HepG2 (cell line): Measurements from ENCODE around the gene CSNK1D. TPM values are rescaled to one million over a fixed set of nuclear protein-coding genes. Genes with fewer than 3 reads are reported as not detected.

Experiments
- HDAC2 ChIP-seq: sonication (generic); formaldehyde crosslinking; IDR thresholded peaks from 2 replicates; pipeline ENCODE4 v1.4.0; 2020; ENCODE audit warnings: missing genetic modification reagents
- HNRNPLL ChIP-seq: fragments of 200-400 bp; formaldehyde crosslinking; IDR thresholded peaks from 2 replicates; pipeline ENCODE4 v1.6.1; 2017; ENCODE audit warnings: mild to moderate bottlenecking, low read depth, low read length; ENCODE audit not compliant: poor library complexity, severe bottlenecking
- IRF1 ChIP-seq: sonication (generic); formaldehyde crosslinking; IDR thresholded peaks from 2 replicates; pipeline ENCODE4 v1.4.0; 2020; ENCODE audit warnings: low read depth, mild to moderate bottlenecking, missing genetic modification reagents
- NFATC3 ChIP-seq: sonication (generic); formaldehyde crosslinking; IDR thresholded peaks from 2 replicates; pipeline ENCODE4 v1.5.1; 2020; ENCODE audit warnings: mild to moderate bottlenecking, missing genetic modification reagents
- NFE2 ChIP-seq: sonication (generic); formaldehyde crosslinking; IDR thresholded peaks from 2 replicates; pipeline ENCODE4 v1.4.0; 2020; ENCODE audit warnings: missing genetic modification reagents
- NFIB ChIP-seq: sonication (generic); formaldehyde crosslinking; IDR thresholded peaks from 2 replicates; pipeline ENCODE4 v1.9.0; 2021; ENCODE audit warnings: missing genetic modification reagents, mild to moderate bottlenecking, borderline replicate concordance
- RFX1 ChIP-seq: fragments of 450-650 bp; IDR thresholded peaks from 2 replicates; pipeline ENCODE4 v1.6.1; 2017
- TAF1 ChIP-seq: sonication (generic); formaldehyde crosslinking; IDR thresholded peaks from 2 replicates; pipeline ENCODE4 v1.4.0; 2020; ENCODE audit warnings: missing genetic modification reagents
- ZFP41 ChIP-seq: sonication (generic); formaldehyde crosslinking; IDR thresholded peaks from 2 replicates; pipeline ENCODE4 v1.4.0; 2020; ENCODE audit warnings: mild to moderate bottlenecking, missing genetic modification reagents, borderline replicate concordance
- ZFY ChIP-seq: sonication (generic); formaldehyde crosslinking; IDR thresholded peaks from 2 replicates; pipeline ENCODE4 v1.4.0; 2020; ENCODE audit warnings: missing genetic modification reagents
- ZNF230 ChIP-seq: sonication (generic); formaldehyde crosslinking; IDR thresholded peaks from 2 replicates; pipeline ENCODE4 v1.4.0; 2020; ENCODE audit warnings: mild to moderate bottlenecking, missing genetic modification reagents
- ZNF337 ChIP-seq: sonication (generic); formaldehyde crosslinking; IDR thresholded peaks from 2 replicates; pipeline ENCODE4 v1.5.1; 2020; ENCODE audit warnings: missing genetic modification reagents, low read depth, mild to moderate bottlenecking, borderline replicate concordance
- ZNF556 ChIP-seq: sonication (generic); formaldehyde crosslinking; IDR thresholded peaks from 2 replicates; pipeline ENCODE4 v1.4.0; 2020; ENCODE audit warnings: mild to moderate bottlenecking, missing genetic modification reagents, borderline replicate concordance
- ZNF572 ChIP-seq: sonication (generic); formaldehyde crosslinking; IDR thresholded peaks from 2 replicates; pipeline ENCODE4 v1.5.1; 2020; ENCODE audit warnings: mild to moderate bottlenecking, missing genetic modification reagents
- polyA plus RNA-seq, 8 experiments: library from polyadenylated mRNA; depleted of rRNA in 3 of 8; stranded (reverse) in 7 of 8; unstranded in 1 of 8; fragments of >200 nt; fragmentation: Illumina TruSeq in 4 of 8; extraction: Trizol in 4 of 8; gene quantifications; 2 replicates each; pipeline versions ENCODE4 v1.2.1 to v1.2.3, GENCODE V29; 2011 to 2016; ENCODE audit warnings: low read depth in 4 of 8, missing spikeins in 1 of 8, mixed read lengths in 1 of 8; ENCODE audit not compliant: insufficient read depth in 1 of 8
- total RNA-seq, 5 experiments: library from RNA; depleted of rRNA; stranded (reverse); fragments of >200 nt; fragmentation: Illumina TruSeq; extraction: Trizol; gene quantifications; 2 replicates each; pipeline ENCODE4 v1.2.3, GENCODE V29; 2016; ENCODE audit warnings: low read depth in 1 of 5
- TF ChIP-seq, protein P1 (sequence below): sonication (generic); formaldehyde crosslinking; IDR thresholded peaks from 2 replicates; pipeline ENCODE4 v1.4.0; 2020; ENCODE audit warnings: mild to moderate bottlenecking, missing genetic modification reagents
- TF ChIP-seq, protein P2 (sequence below): IDR thresholded peaks from 2 replicates; pipeline ENCODE4 v1.6.1; 2012; ENCODE audit warnings: low read length, improper control_type of control experiment
- TF ChIP-seq, protein P3 (sequence below): sonication (generic); formaldehyde crosslinking; IDR thresholded peaks from 2 replicates; pipeline ENCODE4 v1.5.0; 2020; ENCODE audit warnings: missing genetic modification reagents

The CSNK1D gene
- total and polyA plus RNA-seq, 2 of the 13 experiments (the other 11 are each of a cell fraction or from before 2014, with no cell fraction given): 31.5 to 128 TPM

DNA sequence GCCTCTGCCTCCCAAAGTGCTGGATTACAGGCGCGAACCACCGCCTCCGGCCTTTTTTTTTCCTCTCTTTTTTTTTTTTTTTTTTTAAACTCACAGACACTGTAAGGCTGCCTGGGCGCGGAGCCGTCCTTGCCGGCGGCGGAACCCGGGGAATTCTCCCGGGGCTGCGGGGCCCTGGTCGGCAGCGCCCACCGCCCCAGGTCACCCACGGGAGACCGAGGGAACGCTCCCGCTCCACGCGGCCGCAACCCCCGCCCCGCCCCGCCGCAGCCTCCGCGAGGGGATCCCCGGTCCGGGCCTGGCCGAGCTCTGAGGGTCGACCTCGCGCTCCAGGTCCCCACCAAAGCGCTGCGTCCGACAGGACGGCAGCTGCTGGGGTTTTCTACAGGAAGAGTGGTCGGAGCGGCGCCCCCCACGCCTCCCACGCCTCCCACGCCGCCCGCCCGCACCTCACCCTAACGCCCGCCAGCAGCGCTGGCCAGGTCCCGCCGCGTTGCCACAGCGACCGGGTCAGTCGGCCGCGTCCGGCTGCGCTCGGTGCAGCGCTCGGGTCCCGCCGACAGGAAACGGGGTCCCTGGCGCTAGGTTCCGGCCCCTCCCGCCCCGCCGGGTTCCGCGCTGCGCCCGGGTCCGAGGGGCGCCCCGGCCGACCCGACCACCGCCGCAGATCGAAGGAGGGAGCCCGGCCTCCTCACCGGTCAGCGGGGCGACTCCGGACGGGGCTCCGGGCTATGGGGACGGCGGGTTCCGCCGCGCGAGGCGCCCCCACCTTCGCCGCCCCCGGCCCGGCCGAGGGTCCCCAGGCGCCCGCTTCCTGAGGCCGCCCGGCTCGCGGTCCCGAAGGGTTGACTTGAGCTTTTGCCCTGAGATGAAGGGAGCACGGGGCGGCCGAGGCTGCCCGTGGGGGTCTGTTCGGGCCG lies 60.9 kb downstream of the CSNK1D start, which contains the start of gene CCDC57 (continued):
- TF ChIP-seq HNRNPLL (peak; percentile 98), NFIB (CRISPR knock-in tag) (no peak), NFE2 (no peak), ZFY (CRISPR knock-in tag) (peak; percentile 94), TAF1 (CRISPR knock-in tag) (peak; percentile 72), ZFP41 (CRISPR knock-in tag) (0 out of 2 replicates have a peak, but pooled peaks have one; percentile 14), ZNF230 (CRISPR knock-in tag) (peak; percentile 25; the same call in 1 of the 2 replicates), ZNF572 (no peak), IRF1 (peak; percentile 17; the same call in 1 of the 2 replicates), ZNF337 (CRISPR knock-in tag) (no peak), ZNF556 (CRISPR knock-in tag) (peak; percentile 66; the same call in 1 of the 2 replicates), RFX1 (peak; percentile 94), NFATC3 (no peak), HDAC2 (CRISPR knock-in tag) (peak; percentile 47; the same call in 1 of the 2 replicates)
- TF ChIP-seq, protein P1, sequence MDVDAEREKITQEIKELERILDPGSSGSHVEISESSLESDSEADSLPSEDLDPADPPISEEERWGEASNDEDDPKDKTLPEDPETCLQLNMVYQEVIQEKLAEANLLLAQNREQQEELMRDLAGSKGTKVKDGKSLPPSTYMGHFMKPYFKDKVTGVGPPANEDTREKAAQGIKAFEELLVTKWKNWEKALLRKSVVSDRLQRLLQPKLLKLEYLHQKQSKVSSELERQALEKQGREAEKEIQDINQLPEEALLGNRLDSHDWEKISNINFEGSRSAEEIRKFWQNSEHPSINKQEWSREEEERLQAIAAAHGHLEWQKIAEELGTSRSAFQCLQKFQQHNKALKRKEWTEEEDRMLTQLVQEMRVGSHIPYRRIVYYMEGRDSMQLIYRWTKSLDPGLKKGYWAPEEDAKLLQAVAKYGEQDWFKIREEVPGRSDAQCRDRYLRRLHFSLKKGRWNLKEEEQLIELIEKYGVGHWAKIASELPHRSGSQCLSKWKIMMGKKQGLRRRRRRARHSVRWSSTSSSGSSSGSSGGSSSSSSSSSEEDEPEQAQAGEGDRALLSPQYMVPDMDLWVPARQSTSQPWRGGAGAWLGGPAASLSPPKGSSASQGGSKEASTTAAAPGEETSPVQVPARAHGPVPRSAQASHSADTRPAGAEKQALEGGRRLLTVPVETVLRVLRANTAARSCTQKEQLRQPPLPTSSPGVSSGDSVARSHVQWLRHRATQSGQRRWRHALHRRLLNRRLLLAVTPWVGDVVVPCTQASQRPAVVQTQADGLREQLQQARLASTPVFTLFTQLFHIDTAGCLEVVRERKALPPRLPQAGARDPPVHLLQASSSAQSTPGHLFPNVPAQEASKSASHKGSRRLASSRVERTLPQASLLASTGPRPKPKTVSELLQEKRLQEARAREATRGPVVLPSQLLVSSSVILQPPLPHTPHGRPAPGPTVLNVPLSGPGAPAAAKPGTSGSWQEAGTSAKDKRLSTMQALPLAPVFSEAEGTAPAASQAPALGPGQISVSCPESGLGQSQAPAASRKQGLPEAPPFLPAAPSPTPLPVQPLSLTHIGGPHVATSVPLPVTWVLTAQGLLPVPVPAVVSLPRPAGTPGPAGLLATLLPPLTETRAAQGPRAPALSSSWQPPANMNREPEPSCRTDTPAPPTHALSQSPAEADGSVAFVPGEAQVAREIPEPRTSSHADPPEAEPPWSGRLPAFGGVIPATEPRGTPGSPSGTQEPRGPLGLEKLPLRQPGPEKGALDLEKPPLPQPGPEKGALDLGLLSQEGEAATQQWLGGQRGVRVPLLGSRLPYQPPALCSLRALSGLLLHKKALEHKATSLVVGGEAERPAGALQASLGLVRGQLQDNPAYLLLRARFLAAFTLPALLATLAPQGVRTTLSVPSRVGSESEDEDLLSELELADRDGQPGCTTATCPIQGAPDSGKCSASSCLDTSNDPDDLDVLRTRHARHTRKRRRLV (CRISPR knock-in tag): no peak
- TF ChIP-seq, protein P2, sequence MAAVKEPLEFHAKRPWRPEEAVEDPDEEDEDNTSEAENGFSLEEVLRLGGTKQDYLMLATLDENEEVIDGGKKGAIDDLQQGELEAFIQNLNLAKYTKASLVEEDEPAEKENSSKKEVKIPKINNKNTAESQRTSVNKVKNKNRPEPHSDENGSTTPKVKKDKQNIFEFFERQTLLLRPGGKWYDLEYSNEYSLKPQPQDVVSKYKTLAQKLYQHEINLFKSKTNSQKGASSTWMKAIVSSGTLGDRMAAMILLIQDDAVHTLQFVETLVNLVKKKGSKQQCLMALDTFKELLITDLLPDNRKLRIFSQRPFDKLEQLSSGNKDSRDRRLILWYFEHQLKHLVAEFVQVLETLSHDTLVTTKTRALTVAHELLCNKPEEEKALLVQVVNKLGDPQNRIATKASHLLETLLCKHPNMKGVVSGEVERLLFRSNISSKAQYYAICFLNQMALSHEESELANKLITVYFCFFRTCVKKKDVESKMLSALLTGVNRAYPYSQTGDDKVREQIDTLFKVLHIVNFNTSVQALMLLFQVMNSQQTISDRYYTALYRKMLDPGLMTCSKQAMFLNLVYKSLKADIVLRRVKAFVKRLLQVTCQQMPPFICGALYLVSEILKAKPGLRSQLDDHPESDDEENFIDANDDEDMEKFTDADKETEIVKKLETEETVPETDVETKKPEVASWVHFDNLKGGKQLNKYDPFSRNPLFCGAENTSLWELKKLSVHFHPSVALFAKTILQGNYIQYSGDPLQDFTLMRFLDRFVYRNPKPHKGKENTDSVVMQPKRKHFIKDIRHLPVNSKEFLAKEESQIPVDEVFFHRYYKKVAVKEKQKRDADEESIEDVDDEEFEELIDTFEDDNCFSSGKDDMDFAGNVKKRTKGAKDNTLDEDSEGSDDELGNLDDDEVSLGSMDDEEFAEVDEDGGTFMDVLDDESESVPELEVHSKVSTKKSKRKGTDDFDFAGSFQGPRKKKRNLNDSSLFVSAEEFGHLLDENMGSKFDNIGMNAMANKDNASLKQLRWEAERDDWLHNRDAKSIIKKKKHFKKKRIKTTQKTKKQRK: no peak
- TF ChIP-seq, protein P3, sequence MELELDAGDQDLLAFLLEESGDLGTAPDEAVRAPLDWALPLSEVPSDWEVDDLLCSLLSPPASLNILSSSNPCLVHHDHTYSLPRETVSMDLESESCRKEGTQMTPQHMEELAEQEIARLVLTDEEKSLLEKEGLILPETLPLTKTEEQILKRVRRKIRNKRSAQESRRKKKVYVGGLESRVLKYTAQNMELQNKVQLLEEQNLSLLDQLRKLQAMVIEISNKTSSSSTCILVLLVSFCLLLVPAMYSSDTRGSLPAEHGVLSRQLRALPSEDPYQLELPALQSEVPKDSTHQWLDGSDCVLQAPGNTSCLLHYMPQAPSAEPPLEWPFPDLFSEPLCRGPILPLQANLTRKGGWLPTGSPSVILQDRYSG: no peak
